Fibroblast of lung (primary cell): Measurements from ENCODE around the gene GABBR1. TPM values are rescaled to one million over a fixed set of nuclear protein-coding genes. Genes with fewer than 3 reads are reported as not detected.

Experiments
- DNase-seq, 2 donors: peaks; one replicate each; pipeline versions ENCODE4 v3.0.0 to v3.0.0-alpha.2; 2010; ENCODE audit warnings: low read depth in 2 of 2
- H2AFZ ChIP-seq: 2 replicates; pipeline ENCODE4 v1.5.1; 2012; ENCODE audit warnings: low read length, control low read depth, inconsistent platforms
- H3K27ac ChIP-seq: 2 replicates; pipeline ENCODE4 v1.5.1; 2011; ENCODE audit warnings: low read length, control low read depth; ENCODE audit not compliant: insufficient read depth
- H3K27me3 ChIP-seq: 2 replicates; pipeline ENCODE4 v1.5.1; 2011; ENCODE audit warnings: mild to moderate bottlenecking, low read length; ENCODE audit not compliant: control insufficient read depth, insufficient read depth
- H3K36me3 ChIP-seq: 2 replicates; pipeline ENCODE4 v1.5.1; 2011; ENCODE audit warnings: low read length; ENCODE audit not compliant: control insufficient read depth, insufficient read depth
- H3K4me1 ChIP-seq: 2 replicates; pipeline ENCODE4 v1.5.1; 2011; ENCODE audit warnings: low read length; ENCODE audit not compliant: control insufficient read depth, insufficient read depth; ENCODE audit errors: extremely low read depth
- H3K4me2 ChIP-seq: 2 replicates; pipeline ENCODE4 v1.5.1; 2011; ENCODE audit warnings: low read length, control low read depth; ENCODE audit not compliant: insufficient read depth; ENCODE audit errors: extremely low read depth
- H3K4me3 ChIP-seq, 4 experiments: fragments of 200-600 bp in 1 of 4; sonication (generic) in 1 of 4; replicated peaks in 1 of 4; 2 replicates each; pipeline ENCODE4 v1.5.1; 2011 to 2016; ENCODE audit warnings: low read length in 4 of 4, low read depth in 3 of 4, mild to moderate bottlenecking in 3 of 4, control low read depth in 2 of 4, inconsistent platforms in 1 of 4, mixed read lengths in 1 of 4; ENCODE audit not compliant: insufficient read depth in 1 of 4; ENCODE audit errors: control extremely low read depth in 1 of 4
- H3K79me2 ChIP-seq: 2 replicates; pipeline ENCODE4 v1.5.1; 2012; ENCODE audit warnings: mild to moderate bottlenecking, low read length, inconsistent platforms; ENCODE audit not compliant: control insufficient read depth, insufficient read depth
- H3K9ac ChIP-seq: 2 replicates; pipeline ENCODE4 v1.5.1; 2011; ENCODE audit warnings: mild to moderate bottlenecking, low read length, control low read depth; ENCODE audit not compliant: insufficient read depth
- H3K9me3 ChIP-seq: 2 replicates; pipeline ENCODE4 v1.5.1; 2012; ENCODE audit warnings: low read depth, low read length; ENCODE audit not compliant: control insufficient read depth, insufficient read depth
- H4K20me1 ChIP-seq: 2 replicates; pipeline ENCODE4 v1.5.1; 2011; ENCODE audit warnings: low read length; ENCODE audit not compliant: control insufficient read depth, insufficient read depth; ENCODE audit errors: extremely low read depth
- CTCF ChIP-seq, 2 donors: IDR thresholded peaks in 1 of 2; conservative IDR thresholded peaks in 1 of 2; 1 replicate in 1 of 2; 2 replicates in 1 of 2; pipeline ENCODE4 v1.5.1; 2011 to 2012; ENCODE audit warnings: low read length in 2 of 2, control low read depth in 1 of 2, inconsistent platforms in 1 of 2, low read depth in 1 of 2, mild to moderate bottlenecking in 1 of 2
- EZH2 ChIP-seq: IDR thresholded peaks from 2 replicates; pipeline ENCODE4 v1.5.1; 2012; ENCODE audit warnings: low read length, control low read depth, mild to moderate bottlenecking; ENCODE audit errors: missing control alignments
- polyA plus RNA-seq, 2 donors: library from polyadenylated mRNA; depleted of rRNA in 1 of 2; stranded (reverse) in 1 of 2; unstranded in 1 of 2; fragments of >200 nt; gene quantifications; 2 replicates each; pipeline ENCODE4 v1.2.1, GENCODE V29; 2011 to 2012; ENCODE audit warnings: missing spikeins in 1 of 2
- total RNA-seq: library from RNA; depleted of rRNA; stranded (reverse); fragments of >200 nt; gene quantifications from 2 replicates; pipeline ENCODE4 v1.2.1, GENCODE V29; 2014

The GABBR1 gene
- total and polyA plus RNA-seq, 2 donors (not counting 1 experiment from before 2014, with no cell fraction given) = 10.9 to 13.4 TPM

DNA sequence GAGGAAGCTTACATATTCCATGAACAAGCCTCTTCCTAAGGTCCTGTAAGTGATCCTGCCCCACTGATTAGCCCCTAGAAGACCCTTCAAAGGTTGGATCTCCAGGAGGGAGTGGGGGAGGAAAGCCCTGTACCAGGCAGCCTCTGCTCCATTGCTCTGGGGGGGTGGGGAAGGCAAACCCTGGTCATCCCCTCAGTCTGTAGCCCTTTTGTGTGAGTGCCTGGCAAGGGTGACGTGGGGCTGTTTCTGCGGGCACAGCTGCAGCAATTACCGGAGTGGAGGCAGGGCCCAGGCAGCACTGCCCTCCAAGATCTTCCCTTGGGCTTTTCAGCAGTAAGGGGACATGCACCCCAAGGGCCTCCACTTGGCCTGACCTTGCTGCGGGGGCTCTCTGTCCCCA is 23.8 kb upstream of the GABBR1 start, which contains the start of gene MOG:
MOG (plus strand) TSS at position 295 of the 400 bp plus-strand sequence. CDS start 118 bp downstream, outside the sequence.
- no peak within 1 kb of the TSS for H3K9ac ChIP-seq
- peaks cover 6% of the 10 kb centered on the region for H3K27me3 ChIP-seq
- no peaks in the 10 kb centered on the region for H3K36me3 ChIP-seq
- no peak within 1 kb of the TSS for H3K4me3 ChIP-seq
- no peak for DNase-seq
- no peaks in the 10 kb centered on the region for H3K79me2 ChIP-seq
- H3K4me1 ChIP-seq = no peaks in the 10 kb centered on the region
- H3K4me2 ChIP-seq = no peak within 1 kb of the TSS
- no peaks in the 10 kb centered on the region for H4K20me1 ChIP-seq
- H3K9me3 ChIP-seq = no peaks in the 10 kb centered on the region
- no peak for TF ChIP-seq CTCF (conservative IDR thresholded peaks at IDR 0.05 in 1 of 2, IDR thresholded peaks at IDR 0.05 in 1 of 2; ENCODE audit: low read depth in 1 of 2, low read length in 2 of 2)
- no peak for TF ChIP-seq EZH2
- no peak within 1 kb of the TSS for H2AFZ ChIP-seq
- H3K27ac ChIP-seq = no peak within 1 kb of the TSS

GRCh38 chr6:29656157-29656556 is 23.2 kb upstream of the GABBR1 start:
- H3K4me1 ChIP-seq = no peaks in the 10 kb centered on the region
- H3K4me2 ChIP-seq = no peak overlapping the region

DNA sequence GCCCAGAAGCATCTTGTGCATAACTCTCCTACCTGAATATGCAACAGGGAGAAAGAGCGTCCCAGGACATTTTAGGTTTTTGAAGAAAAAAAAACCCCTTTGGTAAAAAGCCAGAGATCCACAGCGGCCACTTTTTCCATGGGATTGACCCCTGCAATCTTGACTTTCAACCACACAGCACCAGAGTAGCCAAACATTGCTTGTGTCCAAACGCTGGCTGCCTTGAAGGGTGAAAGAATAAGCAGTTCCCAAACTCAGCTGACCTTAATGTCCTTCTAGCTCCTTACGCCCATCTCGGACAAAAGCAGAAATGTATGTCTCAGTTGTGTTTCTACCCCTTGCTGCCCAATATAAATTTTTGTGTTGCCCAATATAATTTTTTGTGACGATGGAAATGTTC is 22.7 kb upstream of the GABBR1 start:
- no peak for TF ChIP-seq CTCF (conservative IDR thresholded peaks at IDR 0.05 in 1 of 2, IDR thresholded peaks at IDR 0.05 in 1 of 2; ENCODE audit: low read depth in 1 of 2, low read length in 2 of 2)
- TF ChIP-seq EZH2 = no peak
- no peak for DNase-seq
- H3K9ac ChIP-seq = no peak overlapping the region
- no peaks in the 10 kb centered on the region for H4K20me1 ChIP-seq
- no peaks in the 10 kb centered on the region for H3K4me1 ChIP-seq
- H3K4me3 ChIP-seq = no peak overlapping the region
- H3K79me2 ChIP-seq = no peaks in the 10 kb centered on the region
- peaks cover 4% of the 10 kb centered on the region for H3K27me3 ChIP-seq
- H3K9me3 ChIP-seq = no peaks in the 10 kb centered on the region
- no peaks in the 10 kb centered on the region for H3K36me3 ChIP-seq
- no peak overlapping the region for H3K4me2 ChIP-seq
- no peak overlapping the region for H2AFZ ChIP-seq
- H3K27ac ChIP-seq = no peak overlapping the region

More at GRCh38 chr6:29656157-29656556, 23.2 kb upstream of the GABBR1 start:
- no peak overlapping the region for H2AFZ ChIP-seq
- no peaks in the 10 kb centered on the region for H4K20me1 ChIP-seq
- no peaks in the 10 kb centered on the region for H3K79me2 ChIP-seq
- no peak overlapping the region for H3K27ac ChIP-seq
- TF ChIP-seq CTCF (conservative IDR thresholded peaks at IDR 0.05 in 1 of 2, IDR thresholded peaks at IDR 0.05 in 1 of 2; ENCODE audit: low read depth in 1 of 2, low read length in 2 of 2) = no peak
- no peak for TF ChIP-seq EZH2
- no peaks in the 10 kb centered on the region for H3K36me3 ChIP-seq
- no peaks in the 10 kb centered on the region for H3K9me3 ChIP-seq
- no peak for DNase-seq
- peaks cover 6% of the 10 kb centered on the region for H3K27me3 ChIP-seq
- no peak overlapping the region for H3K4me3 ChIP-seq
- no peak overlapping the region for H3K9ac ChIP-seq
